WTC11 (cell line): Measurements from ENCODE around the gene DOK3.

Source experiments
- CTCF ChIP-seq: fragments of 200-600 bp; IDR thresholded peaks from 2 replicates; pipeline ENCODE4 v1.8.0; 2022; ENCODE audit warnings: antibody characterized with exemption
- FOXP4 ChIP-seq: sonication (generic); formaldehyde crosslinking; IDR thresholded peaks from 2 replicates; pipeline ENCODE4 v1.8.0; 2022; ENCODE audit warnings: mild to moderate bottlenecking, missing genetic modification reagents
- MAX ChIP-seq: sonication (generic); formaldehyde crosslinking; IDR thresholded peaks from 2 replicates; pipeline ENCODE4 v1.8.0; 2022; ENCODE audit warnings: mild to moderate bottlenecking, missing genetic modification reagents
- ZBTB43 ChIP-seq: sonication (generic); formaldehyde crosslinking; IDR thresholded peaks from 2 replicates; pipeline ENCODE4 v1.8.1; 2023; ENCODE audit warnings: mild to moderate bottlenecking, missing genetic modification reagents

GRCh38 chr5:177511181-177511580 lies 1.6 kb upstream of the DOK3 start:
- TF ChIP-seq MAX, result no peak
- no peak for TF ChIP-seq ZBTB43 (CRISPR knock-in tag)
- TF ChIP-seq FOXP4 (CRISPR knock-in tag), result no peak
- TF ChIP-seq CTCF, result no peak
